Testis (tissue), 3 donors: ENCODE results near the gene CD1E. TPM values are rescaled to one million over a fixed set of nuclear protein-coding genes. Genes with fewer than 3 reads are reported as not detected.

ENCODE experiments used
- DNase-seq: peaks from one replicate; pipeline ENCODE4 v3.0.0-alpha.2; 2019
- H3K27ac ChIP-seq, 2 donors: fragments of 200-600 bp; sonication (generic); one replicate each; pipeline ENCODE4 v1.5.1; 2019
- H3K27me3 ChIP-seq: fragments of 200-600 bp; sonication (generic); one replicate; pipeline ENCODE4 v1.5.1; 2019
- H3K36me3 ChIP-seq: fragments of 200-600 bp; sonication (generic); one replicate; pipeline ENCODE4 v1.5.1; 2017; ENCODE audit warnings: low read depth; ENCODE audit errors: missing control alignments
- H3K4me1 ChIP-seq: fragments of 200-600 bp; sonication (generic); one replicate; pipeline ENCODE4 v1.5.1; 2019
- H3K4me3 ChIP-seq, 2 donors: fragments of 200-600 bp; sonication (generic); one replicate each; pipeline ENCODE4 v1.5.1; 2017 to 2019
- H3K9me3 ChIP-seq: fragments of 200-600 bp; sonication (generic); one replicate; pipeline ENCODE4 v1.5.1; 2017
- CTCF ChIP-seq, 3 experiments: fragments of 450-650 bp in 2 of 3; fragments of 200-600 bp in 1 of 3; sonication (generic) in 1 of 3; IDR thresholded peaks; one replicate each; pipeline ENCODE4 v1.5.1; 2016 to 2019; ENCODE audit warnings: antibody characterized with exemption in 3 of 3, mild to moderate bottlenecking in 2 of 3, moderate library complexity in 1 of 3
- POLR2A ChIP-seq: fragments of 450-650 bp; IDR thresholded peaks from one replicate; pipeline ENCODE4 v1.6.1; 2017; ENCODE audit warnings: antibody characterized with exemption, mild to moderate bottlenecking, moderate library complexity
- WGBS, 2 donors: methylation state at CpG; one replicate each; pipeline ENCODE4 v1.1.5; 2018; 5-methylcytosine and 5-hydroxymethylcytosine counted together
- intact Hi-C: fragments of 100-400 bp; cut with DNase I; formaldehyde crosslinking; loops from one replicate; pipeline ENCODE4 v1.15.1; 2023; ENCODE audit warnings: low total_unique reads
- polyA plus RNA-seq: library from polyadenylated mRNA; stranded (reverse); fragments of 350-450 nt; fragmentation: Illumina TruSeq; extraction: RNeasy Lipid Tissue Mini Kit (QIAGEN cat#74804); gene quantifications from one replicate; pipeline ENCODE4 v1.2.3, GENCODE V29; 2014; ENCODE audit warnings: low read depth, low replicate concordance; ENCODE audit not compliant: insufficient read depth
- total RNA-seq, 2 donors: library from RNA; depleted of rRNA; stranded (reverse); fragments of >200 nt; gene quantifications; one replicate each; pipeline ENCODE4 v1.2.3, GENCODE V29; 2016

Gene CD1E
- total and polyA plus RNA-seq, 3 donors from 2014 or later: 0.16 to 1.8 (median 1.3) TPM

GRCh38 chr1:158355773-158356285 is 2.1 kb downstream of the CD1E start:
- no peaks in the 10 kb centered on the region for H3K4me1 ChIP-seq
- no peaks in the 10 kb centered on the region for H3K9me3 ChIP-seq
- intact Hi-C loops: no loop called here
- WGBS, 2 donors: 91 to 95% methylated on average over 10 of the region's 10 CpGs
- H3K4me3 ChIP-seq: no peak overlapping the region
- no peak for TF ChIP-seq POLR2A
- TF ChIP-seq CTCF (IDR thresholded peaks at IDR 0.05): no peak
- H3K27me3 ChIP-seq: no peaks in the 10 kb centered on the region
- no peaks in the 10 kb centered on the region for H3K36me3 ChIP-seq
- DNase-seq: no peak
- no peak overlapping the region for H3K27ac ChIP-seq

GRCh38 chr1:158356616-158357015 is 2.9 kb downstream of the CD1E start:
- H3K36me3 ChIP-seq: no peaks in the 10 kb centered on the region
- no peaks in the 10 kb centered on the region for H3K4me1 ChIP-seq
- no peaks in the 10 kb centered on the region for H3K9me3 ChIP-seq
- no peak for DNase-seq
- no peak overlapping the region for H3K4me3 ChIP-seq
- TF ChIP-seq CTCF (IDR thresholded peaks at IDR 0.05): no peak
- no peak for TF ChIP-seq POLR2A
- H3K27me3 ChIP-seq: no peaks in the 10 kb centered on the region
- 85 to 92% methylated on average over 3 of the region's 3 CpGs for WGBS, 2 donors
- intact Hi-C loops: no loop called here
- H3K27ac ChIP-seq: no peak overlapping the region

GRCh38 chr1:158357441-158357840 is 3.7 kb downstream of the CD1E start:
- Histone ChIP-seq H3K27ac (no peak overlapping the region), H3K4me3 (no peak overlapping the region), H3K4me1 (no peaks in the 10 kb centered on the region), H3K36me3 (no peaks in the 10 kb centered on the region), H3K27me3 (no peaks in the 10 kb centered on the region), H3K9me3 (no peaks in the 10 kb centered on the region)
- no peak for DNase-seq
- no peak for TF ChIP-seq POLR2A
- TF ChIP-seq CTCF (IDR thresholded peaks at IDR 0.05): no peak
- intact Hi-C loops: no loop called here
- WGBS, 2 donors: 74 to 85% methylated on average over 1 of the region's 1 CpG

- Histone ChIP-seq H3K4me3 (no peak overlapping the region), H3K27ac (no peak overlapping the region), H3K9me3 (no peaks in the 10 kb centered on the region), H3K27me3 (no peaks in the 10 kb centered on the region), H3K4me1 (no peaks in the 10 kb centered on the region), H3K36me3 (no peaks in the 10 kb centered on the region)
- 73 to 76% methylated on average over 1 of the region's 1 CpG for WGBS, 2 donors
- intact Hi-C loops: no loop called here
- no peak for DNase-seq
- TF ChIP-seq POLR2A: no peak
- TF ChIP-seq CTCF (IDR thresholded peaks at IDR 0.05): no peak
Observed at GRCh38 chr1:158362482-158362881, 8.8 kb downstream of the CD1E start.

GRCh38 chr1:158362941-158363340 is 9.2 kb downstream of the CD1E start:
- H3K27me3 ChIP-seq: no peaks in the 10 kb centered on the region
- H3K27ac ChIP-seq: no peak overlapping the region
- intact Hi-C loops: no loop called here
- no peak overlapping the region for H3K4me3 ChIP-seq
- no peaks in the 10 kb centered on the region for H3K4me1 ChIP-seq
- DNase-seq: no peak
- H3K9me3 ChIP-seq: no peaks in the 10 kb centered on the region
- H3K36me3 ChIP-seq: no peaks in the 10 kb centered on the region
- 93 to 94% methylated on average over 1 of the region's 1 CpG for WGBS, 2 donors
- TF ChIP-seq POLR2A (no peak), CTCF (IDR thresholded peaks at IDR 0.05) (no peak)
